ENCODE measurements around the gene TEX2.

DNA sequence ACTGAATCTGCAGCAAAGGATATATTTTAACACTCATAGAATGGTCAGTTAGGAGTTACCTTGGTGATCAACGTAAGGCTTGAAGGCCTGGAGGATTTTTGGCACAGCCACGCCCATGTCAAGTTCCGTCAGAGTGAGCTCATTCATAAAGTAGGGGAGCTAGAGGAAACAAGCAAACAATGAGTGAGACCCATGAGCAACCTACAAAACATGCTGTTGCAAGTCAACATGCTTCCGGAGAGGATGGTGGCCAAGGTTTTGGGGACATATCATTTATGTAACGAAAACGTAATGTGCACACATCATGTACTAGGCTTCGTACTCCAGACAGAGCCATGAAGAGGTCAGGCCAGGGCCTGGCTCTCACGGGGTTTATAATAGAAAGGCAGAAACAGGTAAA lies 92.0 kb downstream of the TEX2 start:
- TF ChIP-seq, protein P1, sequence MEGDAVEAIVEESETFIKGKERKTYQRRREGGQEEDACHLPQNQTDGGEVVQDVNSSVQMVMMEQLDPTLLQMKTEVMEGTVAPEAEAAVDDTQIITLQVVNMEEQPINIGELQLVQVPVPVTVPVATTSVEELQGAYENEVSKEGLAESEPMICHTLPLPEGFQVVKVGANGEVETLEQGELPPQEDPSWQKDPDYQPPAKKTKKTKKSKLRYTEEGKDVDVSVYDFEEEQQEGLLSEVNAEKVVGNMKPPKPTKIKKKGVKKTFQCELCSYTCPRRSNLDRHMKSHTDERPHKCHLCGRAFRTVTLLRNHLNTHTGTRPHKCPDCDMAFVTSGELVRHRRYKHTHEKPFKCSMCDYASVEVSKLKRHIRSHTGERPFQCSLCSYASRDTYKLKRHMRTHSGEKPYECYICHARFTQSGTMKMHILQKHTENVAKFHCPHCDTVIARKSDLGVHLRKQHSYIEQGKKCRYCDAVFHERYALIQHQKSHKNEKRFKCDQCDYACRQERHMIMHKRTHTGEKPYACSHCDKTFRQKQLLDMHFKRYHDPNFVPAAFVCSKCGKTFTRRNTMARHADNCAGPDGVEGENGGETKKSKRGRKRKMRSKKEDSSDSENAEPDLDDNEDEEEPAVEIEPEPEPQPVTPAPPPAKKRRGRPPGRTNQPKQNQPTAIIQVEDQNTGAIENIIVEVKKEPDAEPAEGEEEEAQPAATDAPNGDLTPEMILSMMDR (IDR thresholded peaks at IDR 0.05; ENCODE audit: insufficient read depth, low read length), result no peak
- TF ChIP-seq GABPA (IDR thresholded peaks at IDR 0.05; ENCODE audit: low read depth), result no peak
- TF ChIP-seq, protein P2, sequence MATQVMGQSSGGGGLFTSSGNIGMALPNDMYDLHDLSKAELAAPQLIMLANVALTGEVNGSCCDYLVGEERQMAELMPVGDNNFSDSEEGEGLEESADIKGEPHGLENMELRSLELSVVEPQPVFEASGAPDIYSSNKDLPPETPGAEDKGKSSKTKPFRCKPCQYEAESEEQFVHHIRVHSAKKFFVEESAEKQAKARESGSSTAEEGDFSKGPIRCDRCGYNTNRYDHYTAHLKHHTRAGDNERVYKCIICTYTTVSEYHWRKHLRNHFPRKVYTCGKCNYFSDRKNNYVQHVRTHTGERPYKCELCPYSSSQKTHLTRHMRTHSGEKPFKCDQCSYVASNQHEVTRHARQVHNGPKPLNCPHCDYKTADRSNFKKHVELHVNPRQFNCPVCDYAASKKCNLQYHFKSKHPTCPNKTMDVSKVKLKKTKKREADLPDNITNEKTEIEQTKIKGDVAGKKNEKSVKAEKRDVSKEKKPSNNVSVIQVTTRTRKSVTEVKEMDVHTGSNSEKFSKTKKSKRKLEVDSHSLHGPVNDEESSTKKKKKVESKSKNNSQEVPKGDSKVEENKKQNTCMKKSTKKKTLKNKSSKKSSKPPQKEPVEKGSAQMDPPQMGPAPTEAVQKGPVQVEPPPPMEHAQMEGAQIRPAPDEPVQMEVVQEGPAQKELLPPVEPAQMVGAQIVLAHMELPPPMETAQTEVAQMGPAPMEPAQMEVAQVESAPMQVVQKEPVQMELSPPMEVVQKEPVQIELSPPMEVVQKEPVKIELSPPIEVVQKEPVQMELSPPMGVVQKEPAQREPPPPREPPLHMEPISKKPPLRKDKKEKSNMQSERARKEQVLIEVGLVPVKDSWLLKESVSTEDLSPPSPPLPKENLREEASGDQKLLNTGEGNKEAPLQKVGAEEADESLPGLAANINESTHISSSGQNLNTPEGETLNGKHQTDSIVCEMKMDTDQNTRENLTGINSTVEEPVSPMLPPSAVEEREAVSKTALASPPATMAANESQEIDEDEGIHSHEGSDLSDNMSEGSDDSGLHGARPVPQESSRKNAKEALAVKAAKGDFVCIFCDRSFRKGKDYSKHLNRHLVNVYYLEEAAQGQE (IDR thresholded peaks at IDR 0.05; ENCODE audit: insufficient replicate concordance, low read depth), result no peak

Measured in HL-60 (cell line).